NCI-H446 treated with DMSO at 0.1 percent for 48 hours (cell line): Measurements from ENCODE around the gene SLC41A1.

Experiments
- DNase-seq: peaks from one replicate; lab custom pipeline; 2025; lab: John Stamatoyannopoulos, UW

SLC41A1 gene

GRCh38 chr1:205754857-205755256 is 58.1 kb downstream of the SLC41A1 start:
- no peak for DNase-seq

DNA sequence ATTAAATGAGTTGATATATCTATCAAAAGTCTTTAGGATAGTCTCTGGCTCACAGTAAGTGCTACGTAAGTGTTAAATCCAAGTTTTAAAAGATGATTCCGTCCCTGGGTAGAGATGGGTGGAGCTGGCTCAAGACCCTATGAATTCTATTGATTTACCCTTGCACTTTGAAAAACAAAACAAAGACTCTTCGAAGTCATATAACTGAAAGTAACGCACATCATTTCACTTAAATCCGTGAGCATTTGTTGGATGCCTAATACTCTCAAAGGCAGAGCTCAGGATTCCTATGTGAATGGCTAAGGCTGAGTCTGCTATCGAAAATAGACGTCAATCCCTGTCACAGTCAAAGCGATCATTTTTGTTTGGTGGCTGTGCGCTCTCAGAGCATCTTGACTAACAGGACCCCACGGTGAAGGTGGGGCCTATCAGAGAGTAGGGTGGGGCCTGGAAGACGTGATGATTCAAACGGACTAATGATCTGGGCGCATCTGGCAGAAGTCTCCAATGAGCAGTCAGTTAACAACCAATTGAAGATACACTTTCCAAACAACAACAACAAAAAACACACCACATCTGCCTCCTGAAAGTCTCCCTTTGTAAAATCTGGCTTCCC is 61.9 kb downstream of the SLC41A1 start:
- DNase-seq, result no peak

- DNase-seq, result peak; percentile 100
Observed at GRCh38 chr1:205750138-205751035, 62.6 kb downstream of the SLC41A1 start, which contains the start of gene NUCKS1. NUCKS1 (minus strand) TSS chr1:205750182; CDS start chr1:205749973, 209 bp downstream.

GRCh38 chr1:205749234-205750137 is 63.5 kb downstream of the SLC41A1 start:
- DNase-seq, result peak; percentile 96

DNA sequence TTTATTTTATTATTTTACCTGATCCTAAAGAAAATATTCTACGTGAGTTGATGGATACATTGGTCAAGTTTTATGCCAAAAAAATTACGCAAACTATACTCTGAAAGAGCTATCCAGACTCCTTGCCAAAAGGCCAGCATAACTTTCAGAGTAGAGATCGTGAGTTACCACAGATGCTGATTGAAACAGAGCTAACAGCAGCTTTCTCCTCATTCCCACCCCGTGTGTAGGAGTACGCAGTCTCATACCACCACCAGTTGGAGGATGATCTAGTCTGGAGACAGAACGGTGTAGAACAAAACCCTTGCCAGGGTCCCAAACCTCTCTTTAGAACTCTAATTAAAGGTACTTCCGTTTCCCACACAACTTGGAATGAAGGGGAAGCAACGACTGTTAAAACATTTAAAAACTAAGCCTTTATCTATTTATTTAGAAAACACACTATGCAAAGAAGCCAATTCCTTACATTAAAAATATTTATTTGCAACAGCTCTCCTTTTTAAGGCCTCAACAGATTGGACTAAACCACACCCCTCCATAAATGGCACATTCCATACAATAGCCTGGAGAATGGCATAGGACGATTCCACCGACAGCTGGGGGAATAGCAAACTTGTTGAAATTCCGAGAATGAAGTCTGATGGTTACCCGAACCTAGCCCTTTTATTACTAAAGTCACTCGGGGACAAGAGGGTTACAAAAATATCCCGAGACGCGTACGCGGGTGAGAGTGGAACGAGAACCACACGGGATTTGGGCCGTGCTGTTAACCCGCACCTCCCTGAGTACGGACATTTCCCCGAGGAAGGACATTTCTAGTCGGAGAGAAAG is 64.4 kb downstream of the SLC41A1 start:
- DNase-seq, result peak; percentile 56

- no peak for DNase-seq
Observed at GRCh38 chr1:205746757-205747412, 66.1 kb downstream of the SLC41A1 start.

GRCh38 chr1:205744403-205744802 is 68.6 kb downstream of the SLC41A1 start:
- no peak for DNase-seq

- DNase-seq, result no peak
Observed at GRCh38 chr1:205743977-205744376, 69.0 kb downstream of the SLC41A1 start.

GRCh38 chr1:205741681-205742080 is 71.3 kb downstream of the SLC41A1 start:
- DNase-seq, result no peak

GRCh38 chr1:205739348-205740160 is 73.4 kb downstream of the SLC41A1 start:
- DNase-seq, result no peak
